Breast epithelium (tissue), 3 donors: ENCODE data around the gene DUOX2.

Experiments used
- CTCF ChIP-seq, 3 donors: fragments of 450-650 bp; IDR thresholded peaks; one replicate each; pipeline ENCODE4 v1.5.1; 2016 to 2017; ENCODE audit warnings: antibody characterized with exemption in 3 of 3, mild to moderate bottlenecking in 3 of 3, moderate library complexity in 3 of 3
- POLR2AphosphoS5 ChIP-seq, 3 donors: sonication (generic); formaldehyde crosslinking; IDR thresholded peaks; one replicate each; pipeline ENCODE4 v1.6.1; 2017; ENCODE audit warnings: antibody characterized with exemption in 3 of 3

GRCh38 chr15:45122719-45123118 lies 8.7 kb upstream of the DUOX2 start:
- TF ChIP-seq CTCF (IDR thresholded peaks at IDR 0.05) (no peak), POLR2AphosphoS5 (IDR thresholded peaks at IDR 0.05) (no peak)
